IMR-90 (cell line): ENCODE data around the gene CLIC4.

Experiments
- MAFK ChIP-seq: IDR thresholded peaks from 2 replicates; pipeline ENCODE4 v1.6.1; 2012; ENCODE audit warnings: low read depth, low read length, improper control_type of control experiment
- MXI1 ChIP-seq: IDR thresholded peaks from 2 replicates; pipeline ENCODE4 v1.6.1; 2012; ENCODE audit warnings: low read depth, mild to moderate bottlenecking, low read length, moderate library complexity, borderline replicate concordance
- POLR2A ChIP-seq: IDR thresholded peaks from 2 replicates; pipeline ENCODE4 v1.6.1; 2012; ENCODE audit warnings: mild to moderate bottlenecking, low read depth, low read length
- RFX5 ChIP-seq: IDR thresholded peaks from 2 replicates; pipeline ENCODE4 v1.8.0; 2012; ENCODE audit warnings: low read depth, mild to moderate bottlenecking, low read length, moderate library complexity
- TF ChIP-seq, protein P1 (sequence below): conservative IDR thresholded peaks from 2 replicates; pipeline ENCODE4 v1.5.1; 2012; ENCODE audit warnings: mild to moderate bottlenecking, low read depth, low read length, improper control_type of control experiment

DNA sequence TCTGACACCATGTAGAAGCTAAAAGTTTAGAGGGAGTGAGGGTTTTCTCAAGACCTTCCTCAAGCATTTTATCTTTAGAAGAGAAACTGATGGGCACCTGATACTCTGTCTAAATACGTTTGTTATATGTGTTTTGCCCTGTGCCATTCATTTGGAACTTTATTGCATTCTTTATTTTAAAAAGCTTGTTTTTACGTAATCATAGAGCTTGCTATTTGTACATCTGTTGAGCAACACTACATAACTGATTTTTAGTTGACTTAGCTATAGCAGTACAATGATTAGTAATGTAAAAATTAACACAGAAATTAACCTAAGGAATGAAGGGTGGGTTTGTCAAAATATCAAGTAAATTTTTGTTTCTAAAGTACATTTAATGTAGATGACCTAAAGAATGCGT lies 96.3 kb downstream of the CLIC4 start:
- TF ChIP-seq, protein P1, sequence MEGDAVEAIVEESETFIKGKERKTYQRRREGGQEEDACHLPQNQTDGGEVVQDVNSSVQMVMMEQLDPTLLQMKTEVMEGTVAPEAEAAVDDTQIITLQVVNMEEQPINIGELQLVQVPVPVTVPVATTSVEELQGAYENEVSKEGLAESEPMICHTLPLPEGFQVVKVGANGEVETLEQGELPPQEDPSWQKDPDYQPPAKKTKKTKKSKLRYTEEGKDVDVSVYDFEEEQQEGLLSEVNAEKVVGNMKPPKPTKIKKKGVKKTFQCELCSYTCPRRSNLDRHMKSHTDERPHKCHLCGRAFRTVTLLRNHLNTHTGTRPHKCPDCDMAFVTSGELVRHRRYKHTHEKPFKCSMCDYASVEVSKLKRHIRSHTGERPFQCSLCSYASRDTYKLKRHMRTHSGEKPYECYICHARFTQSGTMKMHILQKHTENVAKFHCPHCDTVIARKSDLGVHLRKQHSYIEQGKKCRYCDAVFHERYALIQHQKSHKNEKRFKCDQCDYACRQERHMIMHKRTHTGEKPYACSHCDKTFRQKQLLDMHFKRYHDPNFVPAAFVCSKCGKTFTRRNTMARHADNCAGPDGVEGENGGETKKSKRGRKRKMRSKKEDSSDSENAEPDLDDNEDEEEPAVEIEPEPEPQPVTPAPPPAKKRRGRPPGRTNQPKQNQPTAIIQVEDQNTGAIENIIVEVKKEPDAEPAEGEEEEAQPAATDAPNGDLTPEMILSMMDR, result no peak
- TF ChIP-seq POLR2A, result no peak
- no peak for TF ChIP-seq MAFK
- no peak for TF ChIP-seq RFX5
- no peak for TF ChIP-seq MXI1
